ENCODE data around the gene PBX1.
A peak's percentile ranks its signal among the peaks of the same experiment; 100 is the strongest.

DNA sequence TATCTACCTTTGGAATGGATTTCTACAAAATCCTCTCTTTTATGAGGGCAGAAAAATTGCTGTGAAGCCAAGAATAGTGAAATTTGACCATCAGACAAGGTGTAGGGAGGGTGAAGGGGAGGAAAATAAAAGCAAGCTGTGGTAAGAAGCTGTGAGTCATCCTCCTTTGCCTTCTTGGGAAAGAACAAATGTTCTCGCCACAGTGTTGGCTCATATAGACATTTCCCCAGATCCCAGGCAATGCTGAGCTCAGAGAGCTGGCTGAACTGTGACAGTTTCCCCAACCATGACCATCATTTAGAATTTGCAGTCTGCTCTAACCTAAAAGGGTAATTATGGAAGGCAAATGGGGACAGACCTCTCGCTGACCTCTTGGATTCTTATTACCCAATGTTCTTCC is 235.4 kb downstream of the PBX1 start:
- TF ChIP-seq, protein P1, sequence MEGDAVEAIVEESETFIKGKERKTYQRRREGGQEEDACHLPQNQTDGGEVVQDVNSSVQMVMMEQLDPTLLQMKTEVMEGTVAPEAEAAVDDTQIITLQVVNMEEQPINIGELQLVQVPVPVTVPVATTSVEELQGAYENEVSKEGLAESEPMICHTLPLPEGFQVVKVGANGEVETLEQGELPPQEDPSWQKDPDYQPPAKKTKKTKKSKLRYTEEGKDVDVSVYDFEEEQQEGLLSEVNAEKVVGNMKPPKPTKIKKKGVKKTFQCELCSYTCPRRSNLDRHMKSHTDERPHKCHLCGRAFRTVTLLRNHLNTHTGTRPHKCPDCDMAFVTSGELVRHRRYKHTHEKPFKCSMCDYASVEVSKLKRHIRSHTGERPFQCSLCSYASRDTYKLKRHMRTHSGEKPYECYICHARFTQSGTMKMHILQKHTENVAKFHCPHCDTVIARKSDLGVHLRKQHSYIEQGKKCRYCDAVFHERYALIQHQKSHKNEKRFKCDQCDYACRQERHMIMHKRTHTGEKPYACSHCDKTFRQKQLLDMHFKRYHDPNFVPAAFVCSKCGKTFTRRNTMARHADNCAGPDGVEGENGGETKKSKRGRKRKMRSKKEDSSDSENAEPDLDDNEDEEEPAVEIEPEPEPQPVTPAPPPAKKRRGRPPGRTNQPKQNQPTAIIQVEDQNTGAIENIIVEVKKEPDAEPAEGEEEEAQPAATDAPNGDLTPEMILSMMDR (IDR thresholded peaks at IDR 0.05) = no peak
- peak; percentile 43 to 57 (median 47) for TF ChIP-seq POLR2AphosphoS5 (IDR thresholded peaks at IDR 0.05)

Data from breast epithelium (tissue), 3 donors.